IMR-90 (cell line): ENCODE data around the gene MXRA5. TPM values are rescaled to one million over a fixed set of nuclear protein-coding genes. Genes with fewer than 3 reads are reported as not detected.

Experiments
- ATAC-seq: fragments of 200-7000 bp; cut with Tn5 transposase; 2 replicates; pipeline ENCODE4 v1.9.1; 2020; ENCODE audit warnings: low read depth, mild to moderate bottlenecking, moderate library complexity
- BruUV-seq: library from RNA; stranded (reverse); fragments of 400-500 nt; replicated peaks from 2 replicates; lab custom pipeline; 2021; lab: Mats Ljungman, UMichigan
- CTCF ChIA-PET: fragments of 300-600 bp; formaldehyde crosslinking; extraction: SDS; loops from one replicate; lab custom pipeline; 2021; ENCODE audit warnings: antibody characterized with exemption; lab: Yijun Ruan, JAX
- POLR2A ChIA-PET: fragments of 300-600 bp; sonication (Branson Sonifier 250); formaldehyde crosslinking; loops from one replicate; lab custom pipeline; 2022; ENCODE audit warnings: antibody characterized with exemption; ENCODE audit not compliant: unreplicated experiment; lab: Charles Lee
- DNase-seq: peaks from one replicate; pipeline ENCODE4 v3.0.0; 2013
- H2AFZ ChIP-seq: replicated peaks from 2 replicates; pipeline ENCODE3; 2013; ENCODE audit warnings: low read length, mild to moderate bottlenecking; ENCODE audit not compliant: poor library complexity
- H2AK5ac ChIP-seq: 2 replicates; pipeline ENCODE4 v1.6.1; 2013; ENCODE audit warnings: low read depth, low read length, inconsistent platforms
- H2AK9ac ChIP-seq: replicated peaks from 2 replicates; pipeline ENCODE3; 2013; ENCODE audit warnings: mild to moderate bottlenecking, low read depth, low read length, moderate library complexity; ENCODE audit not compliant: poor library complexity
- H2BK120ac ChIP-seq: 2 replicates; pipeline ENCODE4 v1.6.1; 2013; ENCODE audit warnings: low read depth, low read length, inconsistent platforms
- H2BK15ac ChIP-seq: 3 replicates; pipeline ENCODE4 v1.6.1; 2013; ENCODE audit warnings: low read depth, low read length, inconsistent platforms
- H2BK20ac ChIP-seq: 2 replicates; pipeline ENCODE4 v1.6.1; 2013; ENCODE audit warnings: low read depth, mild to moderate bottlenecking, inconsistent platforms, low read length, moderate library complexity
- H2BK5ac ChIP-seq: 2 replicates; pipeline ENCODE4 v1.6.1; 2013; ENCODE audit warnings: mild to moderate bottlenecking, low read depth, low read length, inconsistent platforms; ENCODE audit not compliant: poor library complexity, severe bottlenecking
- H3K14ac ChIP-seq: replicated peaks from 2 replicates; pipeline ENCODE4 v1.6.1; 2013; ENCODE audit warnings: low read depth, low read length, inconsistent platforms
- H3K18ac ChIP-seq: 2 replicates; pipeline ENCODE4 v1.6.1; 2013; ENCODE audit warnings: low read depth, low read length, control low read depth
- H3K23ac ChIP-seq: 2 replicates; pipeline ENCODE4 v1.6.1; 2013; ENCODE audit warnings: low read depth, low read length, inconsistent platforms
- H3K27ac ChIP-seq: 2 replicates; pipeline ENCODE4 v1.5.1; 2013; ENCODE audit warnings: mild to moderate bottlenecking, control low read depth, low read length; ENCODE audit not compliant: insufficient read depth
- H3K27me3 ChIP-seq: 2 replicates; pipeline ENCODE4 v1.6.1; 2013; ENCODE audit warnings: low read length; ENCODE audit not compliant: control insufficient read depth, insufficient read depth
- H3K36me3 ChIP-seq: 2 replicates; pipeline ENCODE4 v1.6.1; 2013; ENCODE audit warnings: low read length, mixed read lengths; ENCODE audit not compliant: control insufficient read depth, insufficient read depth
- H3K4ac ChIP-seq: 2 replicates; pipeline ENCODE4 v1.6.1; 2013; ENCODE audit warnings: low read depth, low read length, inconsistent platforms
- H3K4me1 ChIP-seq: 2 replicates; pipeline ENCODE4 v1.6.1; 2013; ENCODE audit warnings: low read length, mixed read lengths; ENCODE audit not compliant: control insufficient read depth, insufficient read depth
- H3K4me2 ChIP-seq: 2 replicates; pipeline ENCODE4 v1.6.1; 2013; ENCODE audit warnings: low read depth, mild to moderate bottlenecking, control low read depth, low read length, moderate library complexity
- H3K4me3 ChIP-seq: 2 replicates; pipeline ENCODE4 v1.5.1; 2013; ENCODE audit warnings: low read depth, mild to moderate bottlenecking, control low read depth, low read length, moderate library complexity; ENCODE audit not compliant: insufficient read depth
- H3K56ac ChIP-seq: 2 replicates; pipeline ENCODE4 v1.6.1; 2013; ENCODE audit warnings: low read length, inconsistent platforms; ENCODE audit not compliant: insufficient read depth; ENCODE audit errors: extremely low read depth
- H3K79me1 ChIP-seq, 2 experiments: 2 replicates each; pipeline ENCODE4 v1.6.1; 2013; ENCODE audit warnings: low read length in 2 of 2, inconsistent platforms in 1 of 2, low read depth in 1 of 2
- H3K9ac ChIP-seq: 2 replicates; pipeline ENCODE4 v1.6.1; 2013; ENCODE audit warnings: low read depth, low read length, control low read depth
- H3K9me1 ChIP-seq: 2 replicates; pipeline ENCODE4 v1.6.1; 2013; ENCODE audit warnings: low read length, inconsistent platforms; ENCODE audit not compliant: insufficient read depth
- H3K9me3 ChIP-seq: 2 replicates; pipeline ENCODE4 v1.6.1; 2013; ENCODE audit warnings: low read length; ENCODE audit not compliant: control insufficient read depth, insufficient read depth
- H4K20me1 ChIP-seq: 2 replicates; pipeline ENCODE4 v1.6.1; 2013; ENCODE audit warnings: low read length, inconsistent platforms; ENCODE audit not compliant: insufficient read depth
- H4K5ac ChIP-seq: 2 replicates; pipeline ENCODE4 v1.6.1; 2013; ENCODE audit warnings: mild to moderate bottlenecking, low read depth, low read length, control low read depth
- H4K8ac ChIP-seq, 2 experiments: 2 replicates each; pipeline ENCODE4 v1.6.1; 2013; ENCODE audit warnings: low read depth in 2 of 2, low read length in 2 of 2, control low read depth in 1 of 2, inconsistent platforms in 1 of 2
- H4K91ac ChIP-seq: 2 replicates; pipeline ENCODE4 v1.6.1; 2013; ENCODE audit warnings: low read depth, low read length, inconsistent platforms; ENCODE audit not compliant: insufficient read depth
- CHD1 ChIP-seq: IDR thresholded peaks from 2 replicates; pipeline ENCODE4 v1.6.1; 2012; ENCODE audit warnings: low read depth, low read length, improper control_type of control experiment
- FOS ChIP-seq: fragments of 150-350 bp; IDR thresholded peaks from 2 replicates; pipeline ENCODE4 v1.6.1; 2016; ENCODE audit warnings: low read depth, low read length
- MAFK ChIP-seq: IDR thresholded peaks from 2 replicates; pipeline ENCODE4 v1.6.1; 2012; ENCODE audit warnings: low read depth, low read length, improper control_type of control experiment
- MXI1 ChIP-seq: IDR thresholded peaks from 2 replicates; pipeline ENCODE4 v1.6.1; 2012; ENCODE audit warnings: low read depth, mild to moderate bottlenecking, low read length, moderate library complexity, borderline replicate concordance
- NFE2L2 ChIP-seq: fragments of 150-350 bp; IDR thresholded peaks from 2 replicates; pipeline ENCODE4 v1.6.1; 2016; ENCODE audit warnings: low read depth, mild to moderate bottlenecking, low read length
- POLR2A ChIP-seq: IDR thresholded peaks from 2 replicates; pipeline ENCODE4 v1.6.1; 2012; ENCODE audit warnings: mild to moderate bottlenecking, low read depth, low read length
- RAD21 ChIP-seq: IDR thresholded peaks from 2 replicates; pipeline ENCODE4 v1.6.1; 2012; ENCODE audit warnings: low read length, improper control_type of control experiment
- RCOR1 ChIP-seq: IDR thresholded peaks from 2 replicates; pipeline ENCODE4 v1.6.1; 2012; ENCODE audit warnings: mild to moderate bottlenecking, low read length, improper control_type of control experiment; ENCODE audit not compliant: insufficient replicate concordance
- RFX5 ChIP-seq: IDR thresholded peaks from 2 replicates; pipeline ENCODE4 v1.8.0; 2012; ENCODE audit warnings: low read depth, mild to moderate bottlenecking, low read length, moderate library complexity
- SMC3 ChIP-seq: fragments of 150-350 bp; IDR thresholded peaks from 2 replicates; pipeline ENCODE4 v1.6.1; 2016; ENCODE audit warnings: low read depth, mild to moderate bottlenecking, antibody characterized with exemption, low read length, moderate library complexity
- WGBS, 2 experiments: methylation state at CpG; one replicate each; pipeline versions ENCODE4 v1.1.5 to v1.1.7; 2013; ENCODE audit warnings: missing lambda C conversion rate in 2 of 2; ENCODE audit not compliant: insufficient read length in 1 of 2; ENCODE audit errors: extremely low coverage in 2 of 2; 5-methylcytosine and 5-hydroxymethylcytosine counted together
- dilution Hi-C: fragments of 300-500 bp; cut with HindIII; formaldehyde crosslinking; loops from one replicate; pipeline ENCODE4 v1.14.3; 2018; ENCODE audit warnings: low sequenced_read_pairs; ENCODE audit not compliant: unreplicated experiment
- in situ Hi-C: fragments of 300-500 bp; cut with MboI; formaldehyde crosslinking; loops from 3 replicates; pipeline ENCODE4 v1.14.3; 2019; ENCODE audit warnings: low sequenced_read_pairs, inconsistent platforms, mixed read lengths
- intact Hi-C: fragments of 100-400 bp; cut with micrococcal nuclease; formaldehyde crosslinking; loops from 2 replicates; pipeline ENCODE4 v1.10.0; 2022
- polyA plus RNA-seq, 3 experiments: library from polyadenylated mRNA; depleted of rRNA; stranded (reverse); fragments of >200 nt; gene quantifications; 2 replicates each; pipeline ENCODE4 v1.2.3, GENCODE V29; 2012; ENCODE audit warnings: low replicate concordance in 1 of 3
- total RNA-seq: library from RNA; depleted of rRNA; stranded (reverse); fragments of >200 nt; gene quantifications from 2 replicates; pipeline ENCODE4 v1.2.3, GENCODE V29; 2012

MXRA5 gene
- total and polyA plus RNA-seq, 2 of the 4 experiments (the other 2 are of a cell fraction) = 1.1 to 1.2 TPM

GRCh38 chrX:3378156-3378555 is 31.7 kb upstream of the MXRA5 start:
- WGBS, 2 experiments = no CpG with 5 or more reads among the region's 4 CpGs

More at GRCh38 chrX:3378156-3378555, 31.7 kb upstream of the MXRA5 start:
- H3K27ac ChIP-seq = no peak overlapping the region
- peaks cover 6% of the 10 kb centered on the region; the same call in 1 of the 2 replicates for H3K9me3 ChIP-seq
- no peak overlapping the region for H2AFZ ChIP-seq
- H2BK15ac ChIP-seq = no peak overlapping the region
- H2BK120ac ChIP-seq = no peak overlapping the region
- no peak overlapping the region for H2AK5ac ChIP-seq
- no peak overlapping the region for H3K9ac ChIP-seq
- peaks cover 3% of the 10 kb centered on the region; the same call in 1 of the 2 replicates for H3K9me1 ChIP-seq
- H4K8ac ChIP-seq = no peak overlapping the region
- H4K20me1 ChIP-seq = no peaks in the 10 kb centered on the region
- no peak overlapping the region for H2BK5ac ChIP-seq
- H3K14ac ChIP-seq = no peak overlapping the region
- H3K56ac ChIP-seq = no peak overlapping the region
- ATAC-seq = no peak
- H3K4me3 ChIP-seq = no peak overlapping the region
- no peak for DNase-seq
- H3K4me1 ChIP-seq = no peaks in the 10 kb centered on the region
- H3K23ac ChIP-seq = no peak overlapping the region
- no TSS peak for BruUV-seq
- CTCF ChIA-PET = no interaction called here
- no peak overlapping the region for H4K91ac ChIP-seq
- POLR2A ChIA-PET = no interaction called here
- no peak overlapping the region for H3K18ac ChIP-seq
- H3K27me3 ChIP-seq = no peaks in the 10 kb centered on the region
- in situ Hi-C loops = no loop called here
- no peak overlapping the region for H3K4me2 ChIP-seq
- intact Hi-C loops = no loop called here
- dilution Hi-C loops = no loop called here
- no peak overlapping the region for H3K4ac ChIP-seq
- no peak overlapping the region for H4K5ac ChIP-seq
- no peak overlapping the region for H2BK20ac ChIP-seq
- TF ChIP-seq FOS (no peak), SMC3 (no peak), MXI1 (no peak), RFX5 (no peak), RAD21 (no peak), NFE2L2 (no peak), CHD1 (no peak), RCOR1 (no peak), POLR2A (no peak), MAFK (no peak)
- no peaks in the 10 kb centered on the region for H3K36me3 ChIP-seq
- no peak overlapping the region for H2AK9ac ChIP-seq
- no peaks in the 10 kb centered on the region for H3K79me1 ChIP-seq
